ENCODE data around the gene APOL4.
"Not testable (repeated sequence)": the region's sequence is repeated elsewhere in the genome, so short reads cannot be mapped to it uniquely, and the experiment has no call there.

The APOL4 gene

GRCh38 chr22:36201630-36202319, at the start of gene APOL4:
Gene APOL4 (minus strand): TSS chr22:36201809. CDS start chr22:36201734, 75 bp downstream.
- DNase-seq (ENCODE audit: low read depth), result no peak

GRCh38 chr22:36250292-36250960, 48.8 kb upstream of the APOL4 start:
- not testable (repeated sequence) for DNase-seq (ENCODE audit: low read depth)

DNA sequence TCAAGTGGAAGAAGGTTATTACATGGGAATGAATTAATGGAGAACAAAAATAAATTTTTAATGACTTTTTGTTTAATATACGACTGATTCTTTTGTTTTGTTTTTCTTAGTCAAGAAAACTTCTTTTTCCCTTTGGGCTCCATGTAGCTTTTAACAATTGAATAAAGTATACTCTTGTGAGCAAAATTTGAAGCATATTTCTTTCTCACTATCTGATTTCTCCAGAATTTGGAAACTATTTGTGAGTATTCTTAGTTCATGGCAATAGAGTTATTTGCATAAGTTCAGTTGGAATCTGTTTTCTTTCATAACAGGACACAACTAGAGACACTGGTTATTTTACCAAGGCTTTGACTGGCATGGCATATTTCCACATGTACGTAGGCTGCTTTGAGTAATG, 47.6 kb upstream of the APOL4 start:
- no peak for DNase-seq (ENCODE audit: low read depth)

GRCh38 chr22:36247955-36248354, 46.3 kb upstream of the APOL4 start:
- DNase-seq (ENCODE audit: low read depth), result no peak

- no peak for DNase-seq (ENCODE audit: low read depth)
These were observed 45.1 kb upstream of the APOL4 start for GRCh38 chr22:36246718-36247117.

DNA sequence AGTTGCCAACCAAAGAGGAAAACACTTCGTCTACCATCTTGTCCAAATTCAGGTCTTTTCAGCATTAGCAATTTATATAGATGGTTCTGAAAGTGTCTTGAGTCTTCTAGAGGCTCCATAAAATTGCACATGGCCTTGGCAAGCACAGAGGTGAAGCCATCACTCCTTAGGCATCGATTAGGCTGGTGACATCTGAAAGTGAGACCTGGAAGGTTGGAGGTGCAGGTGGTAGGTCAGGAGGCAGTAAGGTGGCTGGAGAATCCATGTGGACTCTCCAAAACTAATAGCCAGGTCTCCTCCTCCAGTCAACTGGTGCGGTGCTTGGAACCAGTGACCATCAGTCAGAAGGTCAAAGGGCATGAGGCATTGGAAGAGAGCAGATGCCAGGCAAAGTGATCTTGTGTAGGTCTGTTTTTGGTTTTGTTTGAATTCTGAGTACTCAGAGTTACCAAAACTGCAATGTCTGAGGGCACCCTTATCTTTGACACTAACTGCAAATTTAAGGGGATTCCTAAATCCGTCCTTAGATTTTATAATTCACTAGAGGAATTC, 44.3 kb upstream of the APOL4 start:
- no peak for DNase-seq (ENCODE audit: low read depth)

DNA sequence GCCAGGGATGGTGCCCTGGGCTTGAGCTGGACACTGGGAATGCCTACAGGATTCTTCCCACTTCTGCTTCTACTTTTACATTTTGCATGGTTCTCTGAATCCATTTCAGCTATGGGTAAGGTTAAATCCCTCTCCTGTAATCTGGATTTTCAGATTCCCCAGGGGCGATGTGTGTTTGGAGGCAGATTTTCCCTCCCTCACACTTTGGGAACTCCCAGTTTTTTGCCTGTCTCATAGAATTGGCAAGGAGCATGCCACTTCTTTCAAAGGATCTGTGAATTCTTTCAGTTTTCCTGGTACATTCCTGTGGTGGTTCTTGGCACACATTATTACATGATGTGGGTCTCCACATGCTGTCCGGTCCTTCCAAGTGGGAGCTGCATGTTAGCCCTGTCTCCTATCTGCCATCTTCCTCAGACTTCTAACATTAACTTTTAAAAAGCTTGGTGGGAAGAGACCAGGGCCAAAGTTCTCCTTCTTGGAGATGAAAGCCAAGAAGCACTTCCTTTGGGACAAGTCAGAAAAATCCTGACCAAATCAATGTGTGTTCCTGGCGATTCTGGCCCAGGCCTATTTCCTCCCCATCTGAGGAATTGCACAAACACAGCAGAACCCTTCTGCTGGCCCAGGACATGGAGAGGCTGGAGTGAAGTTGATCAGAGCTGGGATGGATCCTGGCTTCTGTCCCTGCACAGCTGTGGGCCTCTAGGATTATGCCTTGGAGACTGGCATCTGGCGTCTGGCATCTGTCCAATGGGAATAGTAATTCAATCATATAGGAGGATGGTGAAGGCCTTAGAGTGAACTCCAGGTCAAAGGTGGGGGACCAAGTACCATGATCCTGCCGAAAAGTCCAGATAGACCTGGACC, 43.1 kb upstream of the APOL4 start:
- DNase-seq (ENCODE audit: low read depth), result peak; percentile 33

GRCh38 chr22:36243986-36244385, 42.4 kb upstream of the APOL4 start:
- DNase-seq (ENCODE audit: low read depth), result no peak

DNA sequence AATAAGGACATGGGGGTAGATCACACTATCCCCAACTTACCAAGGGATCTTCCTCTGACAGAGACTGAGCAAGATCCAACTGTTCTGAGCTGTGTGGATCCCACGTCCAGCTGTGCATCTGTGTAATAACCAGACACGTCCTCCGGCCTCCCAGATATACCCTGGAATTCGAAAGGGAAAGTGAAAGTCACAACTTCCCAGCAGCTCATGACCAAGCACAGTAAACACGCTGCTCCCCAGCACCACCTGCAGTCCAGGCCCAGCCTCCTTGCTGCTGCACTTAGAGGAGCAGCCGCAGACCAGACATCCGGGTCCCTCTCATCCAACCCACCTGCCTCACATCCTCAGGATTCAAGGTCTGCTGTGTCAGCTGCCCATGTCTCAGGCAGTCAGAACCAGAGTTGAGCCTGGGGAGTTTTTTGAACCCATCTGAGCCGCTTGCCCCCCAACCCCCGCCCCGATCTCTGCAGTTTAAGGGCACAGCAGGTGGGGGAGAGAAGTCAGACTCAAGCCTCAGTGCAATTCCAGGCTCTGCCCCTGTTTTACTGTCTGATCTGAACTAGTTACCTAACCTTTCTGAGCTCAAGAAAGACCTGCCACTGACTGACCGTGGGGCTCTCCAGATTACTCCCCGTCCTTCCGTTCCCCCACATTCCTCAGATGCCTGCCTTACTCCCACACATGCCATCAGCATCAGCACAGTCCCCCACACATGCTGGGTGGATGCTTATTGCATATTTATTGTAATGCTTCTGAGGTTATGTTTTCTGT, 38.0 kb upstream of the APOL4 start, which contains the start of gene APOL2:
APOL2 (minus strand) TSS at position 127 of the 771 bp plus-strand sequence. CDS start 6,365 bp downstream, outside the sequence.
- DNase-seq (ENCODE audit: low read depth), result peak; percentile 67

GRCh38 chr22:36239150-36239400, 37.5 kb upstream of the APOL4 start:
- no peak for DNase-seq (ENCODE audit: low read depth)

- DNase-seq (ENCODE audit: low read depth), result no peak
These were observed 37.0 kb upstream of the APOL4 start for GRCh38 chr22:36238373-36239149.

DNA sequence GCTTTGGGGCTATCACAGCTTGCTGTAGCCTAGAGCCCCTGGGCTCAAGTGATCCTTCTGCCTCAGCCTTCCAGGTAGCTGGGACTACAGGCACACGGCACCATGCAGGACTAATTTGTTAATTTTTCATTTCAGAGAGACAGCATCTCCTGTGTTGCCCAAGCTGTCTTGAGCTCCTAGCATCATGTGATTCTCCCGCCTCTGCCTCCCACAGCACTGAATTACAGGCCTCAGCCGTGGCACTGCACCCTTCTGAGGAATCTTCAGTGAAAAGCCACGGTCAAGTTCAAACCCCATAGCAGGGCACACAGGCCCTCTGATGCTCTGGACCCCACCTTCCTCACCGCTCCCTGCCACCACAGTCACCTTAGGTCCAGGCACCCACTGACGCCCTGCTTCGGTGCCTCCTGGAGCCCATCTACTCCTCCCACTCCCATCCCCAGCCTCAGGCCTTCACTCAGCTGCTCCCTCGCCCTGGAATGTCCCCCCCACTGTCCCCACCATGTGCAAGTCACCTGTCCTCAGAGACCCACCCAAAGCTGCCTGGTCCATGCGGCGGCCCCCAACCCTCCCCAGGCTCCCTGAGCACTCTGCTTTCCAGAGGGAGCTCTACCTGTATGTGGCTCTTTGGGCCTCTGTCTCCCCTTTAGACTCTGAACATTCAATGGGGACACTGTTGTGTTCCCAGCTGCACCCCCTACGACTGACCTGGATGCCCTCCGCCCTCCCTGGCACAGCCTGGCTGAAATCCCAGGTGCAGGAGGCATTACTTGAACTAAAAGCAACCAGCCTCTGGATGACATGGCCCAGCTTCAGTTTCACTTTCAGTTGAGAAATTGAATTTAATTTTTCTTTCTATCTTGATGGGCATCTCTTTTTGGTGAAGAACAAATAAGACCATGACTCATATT, 36.1 kb upstream of the APOL4 start:
- no peak for DNase-seq (ENCODE audit: low read depth)

- DNase-seq (ENCODE audit: low read depth), result no peak
These were observed 35.0 kb upstream of the APOL4 start for GRCh38 chr22:36236388-36237319.

DNA sequence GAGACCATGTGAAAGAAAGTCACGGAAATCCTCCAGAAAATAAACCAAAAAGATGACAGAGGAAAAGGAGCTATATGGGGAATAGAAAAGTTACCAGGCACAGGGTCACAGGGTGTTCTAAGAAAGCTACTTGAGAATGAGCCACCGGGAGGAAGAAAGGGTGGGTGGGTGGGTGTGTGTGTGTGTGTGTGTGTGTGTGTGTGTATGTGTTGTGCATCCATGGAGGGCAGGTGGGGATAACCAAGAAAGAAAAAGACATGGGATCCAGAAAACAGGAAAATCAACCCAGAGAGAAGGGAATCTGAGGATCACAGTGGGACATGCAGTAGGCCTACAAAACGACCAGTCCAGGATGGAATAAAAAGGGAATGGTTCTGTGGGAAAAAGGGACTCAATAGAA, 34.0 kb upstream of the APOL4 start:
- no peak for DNase-seq (ENCODE audit: low read depth)

- no peak for DNase-seq (ENCODE audit: low read depth)
These were observed 33.3 kb upstream of the APOL4 start for GRCh38 chr22:36234919-36235318.

GRCh38 chr22:36234213-36234612, 32.6 kb upstream of the APOL4 start:
- no peak for DNase-seq (ENCODE audit: low read depth)

DNA sequence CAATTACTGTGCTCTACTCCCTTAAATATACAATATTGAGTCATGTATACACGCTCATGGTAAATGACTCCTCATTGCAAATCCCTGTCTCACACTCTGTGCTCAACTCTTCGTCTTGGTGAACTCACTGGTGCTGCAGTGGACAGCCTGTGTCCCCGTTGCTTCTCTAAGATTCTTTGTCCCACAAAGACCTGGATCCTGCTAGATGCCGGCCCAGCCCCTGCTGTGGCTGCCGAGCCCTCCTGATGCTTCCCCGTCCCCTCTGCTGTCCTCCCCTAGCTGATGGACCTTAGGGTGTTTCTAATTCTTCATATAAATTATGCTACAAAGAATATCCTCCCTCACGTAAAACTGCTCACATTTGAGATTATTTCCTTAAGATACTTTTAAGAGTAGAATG, 32.2 kb upstream of the APOL4 start:
- no peak for DNase-seq (ENCODE audit: low read depth)

- no peak for DNase-seq (ENCODE audit: low read depth)
These were observed 31.2 kb upstream of the APOL4 start for GRCh38 chr22:36232715-36233401.
